Measurements from ENCODE around the gene SHISA6.

The SHISA6 gene

DNA sequence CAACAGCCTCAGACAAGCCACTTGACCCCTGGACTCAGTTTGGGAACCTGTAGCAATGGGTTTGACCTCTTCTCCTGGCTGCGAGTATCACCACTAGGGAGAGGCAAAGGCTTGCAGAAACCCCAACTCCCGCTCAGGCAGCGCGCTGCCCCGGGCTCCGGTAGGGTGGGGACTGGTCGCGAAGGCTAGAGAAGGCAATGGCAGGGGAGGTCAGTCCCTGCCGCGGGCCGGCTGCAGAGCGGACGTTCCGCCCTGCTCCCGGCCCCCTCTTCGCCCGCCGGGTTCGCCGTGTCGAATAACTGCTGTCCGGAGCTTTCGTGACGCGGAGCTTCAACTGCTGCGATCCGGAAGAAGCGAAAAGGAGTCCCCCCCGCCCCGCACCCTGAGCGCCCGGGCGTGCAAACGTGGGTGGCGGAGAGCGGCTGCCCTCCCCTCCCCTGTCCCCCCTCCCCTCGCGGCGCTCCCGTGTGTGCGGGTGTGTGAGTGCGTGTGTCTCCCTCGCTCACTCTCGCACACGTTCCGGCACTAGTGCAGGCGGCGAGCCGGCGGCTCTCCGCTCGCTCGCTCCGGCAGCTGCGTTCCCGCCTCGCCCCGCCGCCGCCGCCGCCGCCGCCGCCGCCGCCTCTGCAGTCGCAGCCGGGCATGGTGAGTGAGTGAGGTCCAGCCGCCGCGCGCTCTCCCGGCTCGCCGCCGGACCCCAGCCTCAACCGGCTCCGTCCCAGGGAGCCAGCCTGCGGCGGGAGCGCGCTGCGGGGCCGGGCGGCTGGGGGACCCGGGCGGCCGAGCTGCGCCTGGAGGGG lies 772 bp upstream of the SHISA6 start:
- Histone ChIP-seq H3K27ac (ENCODE audit: low read depth, low read length) (no peak overlapping the region), H3K27me3 (ENCODE audit: control insufficient read depth in 1 of 2, insufficient read depth in 2 of 2, low read length in 2 of 2) (peaks cover 17 to 33% of the 10 kb centered on the region in 2 donors), H3K36me3 (ENCODE audit: insufficient read depth, low read length) (no peaks in the 10 kb centered on the region), H3K4me1 (ENCODE audit: insufficient read depth, low read length) (no peaks in the 10 kb centered on the region), H3K4me3 (ENCODE audit: low read depth in 1 of 2, low read length in 2 of 2) (peak overlapping the region in 1 of 2 donors; percentile 0), H3K9ac (ENCODE audit: low read length) (no peak overlapping the region), H3K9me3 (ENCODE audit: low read length) (no peaks in the 10 kb centered on the region)

DNA sequence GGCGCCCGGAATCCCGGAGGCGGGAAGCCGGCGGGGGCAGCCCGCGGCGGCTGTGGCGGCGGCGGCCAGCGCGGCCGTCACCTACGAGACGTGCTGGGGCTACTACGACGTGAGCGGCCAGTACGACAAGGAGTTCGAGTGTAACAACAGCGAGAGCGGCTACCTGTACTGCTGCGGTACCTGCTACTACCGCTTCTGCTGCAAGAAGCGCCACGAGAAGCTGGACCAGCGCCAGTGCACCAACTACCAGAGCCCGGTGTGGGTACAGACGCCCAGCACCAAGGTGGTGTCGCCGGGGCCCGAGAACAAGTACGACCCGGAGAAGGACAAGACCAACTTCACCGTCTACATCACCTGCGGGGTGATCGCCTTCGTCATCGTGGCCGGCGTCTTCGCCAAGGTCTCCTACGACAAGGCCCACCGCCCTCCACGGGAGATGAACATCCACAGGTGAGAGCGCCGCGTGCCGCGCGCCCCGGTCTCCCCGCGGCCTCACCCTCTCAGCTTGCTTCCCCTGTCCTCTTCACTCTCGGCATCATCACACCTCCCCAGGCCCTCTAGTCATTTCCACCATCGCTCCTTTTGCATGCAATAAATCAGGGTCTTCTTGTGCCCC lies 706 bp downstream of the SHISA6 start:
- Histone ChIP-seq H3K27ac (ENCODE audit: low read depth, low read length) (no peak overlapping the region), H3K9me3 (ENCODE audit: low read length) (no peaks in the 10 kb centered on the region), H3K9ac (ENCODE audit: low read length) (no peak overlapping the region), H3K36me3 (ENCODE audit: insufficient read depth, low read length) (no peaks in the 10 kb centered on the region), H3K4me3 (ENCODE audit: low read depth in 1 of 2, low read length in 2 of 2) (no peak overlapping the region), H3K27me3 (ENCODE audit: control insufficient read depth in 1 of 2, insufficient read depth in 2 of 2, low read length in 2 of 2) (peaks cover 17 to 33% of the 10 kb centered on the region in 2 donors), H3K4me1 (ENCODE audit: insufficient read depth, low read length) (no peaks in the 10 kb centered on the region)

DNA sequence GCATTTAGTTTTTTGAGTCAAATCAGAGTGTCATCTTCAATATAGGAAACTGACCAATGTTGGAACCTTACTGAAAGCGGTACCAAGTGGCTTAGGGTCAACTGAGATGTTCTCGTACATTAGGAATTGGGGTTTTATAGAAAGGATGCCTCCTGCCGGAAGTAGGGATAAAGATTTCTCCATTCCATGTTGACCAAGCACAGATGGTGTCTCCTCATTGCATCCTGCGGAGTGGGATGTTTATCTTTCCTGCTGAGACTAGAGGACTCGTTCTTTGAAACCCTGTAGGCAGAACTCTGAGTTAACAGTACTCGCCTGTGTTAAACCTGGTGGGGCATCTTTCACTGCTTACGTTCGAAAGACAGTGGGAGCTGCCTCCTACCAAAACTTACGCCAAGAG lies 1.4 kb downstream of the SHISA6 start:
- peaks cover 17 to 33% of the 10 kb centered on the region in 2 donors for H3K27me3 ChIP-seq (ENCODE audit: control insufficient read depth in 1 of 2, insufficient read depth in 2 of 2, low read length in 2 of 2)

DNA sequence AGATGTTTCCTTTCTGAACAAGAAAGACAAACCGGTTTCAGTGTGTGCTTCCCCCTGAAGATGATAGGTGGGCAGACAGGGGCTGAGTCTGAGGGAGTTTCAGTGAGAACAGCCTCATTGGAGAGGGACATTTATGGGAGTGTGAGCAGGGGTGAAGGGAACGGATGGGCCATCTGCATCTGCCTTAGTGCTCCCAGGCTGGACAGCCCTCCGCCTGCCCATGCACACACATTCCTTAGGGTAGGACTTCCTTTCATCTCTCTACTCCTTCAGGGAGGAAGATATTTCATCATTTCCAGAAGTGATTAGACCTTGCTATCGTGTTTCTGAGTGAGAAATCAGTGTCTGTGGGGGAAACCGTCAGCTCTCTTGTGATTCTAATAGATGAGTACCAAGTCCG lies 3.8 kb downstream of the SHISA6 start:
- H3K9me3 ChIP-seq (ENCODE audit: low read length) = no peaks in the 10 kb centered on the region
- H3K27me3 ChIP-seq (ENCODE audit: control insufficient read depth in 1 of 2, insufficient read depth in 2 of 2, low read length in 2 of 2) = peaks cover 11 to 22% of the 10 kb centered on the region in 2 donors
- H3K4me3 ChIP-seq (ENCODE audit: low read depth in 1 of 2, low read length in 2 of 2) = no peak overlapping the region
- H3K4me1 ChIP-seq (ENCODE audit: insufficient read depth, low read length) = no peaks in the 10 kb centered on the region
- no peak overlapping the region for H3K27ac ChIP-seq (ENCODE audit: low read depth, low read length)
- H3K36me3 ChIP-seq (ENCODE audit: insufficient read depth, low read length) = no peaks in the 10 kb centered on the region
- no peak overlapping the region for H3K9ac ChIP-seq (ENCODE audit: low read length)

More for the DNA sequence above, 1.4 kb downstream of the SHISA6 start:
- Histone ChIP-seq H3K9ac (ENCODE audit: low read length) (no peak overlapping the region), H3K27ac (ENCODE audit: low read depth, low read length) (no peak overlapping the region), H3K4me1 (ENCODE audit: insufficient read depth, low read length) (no peaks in the 10 kb centered on the region), H3K4me3 (ENCODE audit: low read depth in 1 of 2, low read length in 2 of 2) (no peak overlapping the region), H3K36me3 (ENCODE audit: insufficient read depth, low read length) (no peaks in the 10 kb centered on the region), H3K9me3 (ENCODE audit: low read length) (no peaks in the 10 kb centered on the region)

DNA sequence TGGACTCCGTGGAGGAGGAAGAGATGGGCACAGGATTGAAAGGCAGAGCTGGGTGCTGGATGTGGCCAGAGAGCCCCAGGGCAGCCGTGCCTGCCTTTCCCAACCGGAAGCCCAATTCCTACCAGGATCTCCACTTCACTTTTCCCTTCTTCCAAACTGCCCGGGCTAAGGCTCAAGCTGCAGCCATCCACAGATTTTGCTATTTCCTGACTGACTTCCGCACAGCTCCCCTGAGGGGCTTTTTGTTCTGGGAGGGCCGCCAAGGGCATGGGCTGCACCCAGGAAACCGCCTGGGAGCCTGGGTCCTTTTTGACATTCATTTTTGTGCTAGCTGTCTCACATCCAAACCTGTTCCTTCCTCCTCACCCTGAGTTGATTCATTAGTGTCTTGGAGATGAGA lies 4.2 kb downstream of the SHISA6 start:
- no peaks in the 10 kb centered on the region for H3K36me3 ChIP-seq (ENCODE audit: insufficient read depth, low read length)
- no peaks in the 10 kb centered on the region for H3K4me1 ChIP-seq (ENCODE audit: insufficient read depth, low read length)
- H3K4me3 ChIP-seq (ENCODE audit: low read depth in 1 of 2, low read length in 2 of 2) = no peak overlapping the region
- no peak overlapping the region for H3K9ac ChIP-seq (ENCODE audit: low read length)
- H3K27ac ChIP-seq (ENCODE audit: low read depth, low read length) = no peak overlapping the region
- H3K27me3 ChIP-seq (ENCODE audit: control insufficient read depth in 1 of 2, insufficient read depth in 2 of 2, low read length in 2 of 2) = peaks cover 11 to 18% of the 10 kb centered on the region in 2 donors
- H3K9me3 ChIP-seq (ENCODE audit: low read length) = no peaks in the 10 kb centered on the region

DNA sequence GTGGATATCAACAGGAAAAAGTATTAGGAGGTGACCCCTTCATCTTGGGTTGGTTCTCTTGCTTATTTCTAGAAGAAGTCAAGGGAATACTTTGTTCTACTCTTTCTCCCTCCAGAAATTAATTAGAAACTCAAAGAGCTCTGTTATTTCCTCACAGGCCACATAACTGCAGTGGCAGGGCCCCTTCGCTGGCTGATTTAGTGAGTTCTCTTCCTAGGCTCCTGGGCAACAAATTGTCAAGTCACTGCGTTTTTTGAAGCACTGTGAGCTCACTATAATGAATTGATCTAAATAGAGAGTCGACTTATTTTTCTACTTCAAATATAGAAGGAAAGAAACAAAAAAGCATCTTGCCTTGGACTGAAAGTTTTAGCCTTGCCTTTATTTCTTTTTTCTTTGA lies 4.8 kb downstream of the SHISA6 start:
- H3K27ac ChIP-seq (ENCODE audit: low read depth, low read length) = no peak overlapping the region
- H3K9me3 ChIP-seq (ENCODE audit: low read length) = no peaks in the 10 kb centered on the region

DNA sequence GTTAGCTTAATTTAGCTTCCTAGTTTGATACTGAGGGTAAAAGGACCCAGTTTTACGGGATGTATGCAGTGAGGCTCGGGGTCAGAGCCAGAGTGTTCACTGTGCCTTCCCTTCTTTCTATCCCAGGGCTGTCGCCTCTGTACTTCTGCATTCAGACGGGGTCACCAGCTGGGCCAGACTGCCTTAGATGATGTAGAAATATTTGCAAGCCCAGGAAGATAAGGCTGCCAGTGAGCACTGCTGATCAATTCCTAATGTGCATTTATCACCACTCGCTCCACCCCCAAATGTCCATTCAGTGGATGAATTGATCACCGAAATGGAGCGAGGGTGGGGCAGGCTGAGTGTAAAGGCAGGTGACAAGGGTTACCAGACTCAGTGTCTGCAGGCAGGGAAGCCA lies 9.1 kb downstream of the SHISA6 start:
- Histone ChIP-seq H3K4me3 (ENCODE audit: low read depth in 1 of 2, low read length in 2 of 2) (no peak overlapping the region), H3K36me3 (ENCODE audit: insufficient read depth, low read length) (no peaks in the 10 kb centered on the region), H3K27ac (ENCODE audit: low read depth, low read length) (no peak overlapping the region), H3K9me3 (ENCODE audit: low read length) (no peaks in the 10 kb centered on the region), H3K9ac (ENCODE audit: low read length) (no peak overlapping the region), H3K4me1 (ENCODE audit: insufficient read depth, low read length) (no peaks in the 10 kb centered on the region), H3K27me3 (ENCODE audit: control insufficient read depth in 1 of 2, insufficient read depth in 2 of 2, low read length in 2 of 2) (no peaks in the 10 kb centered on the region)

More for the DNA sequence above, 4.8 kb downstream of the SHISA6 start:
- Histone ChIP-seq H3K36me3 (ENCODE audit: insufficient read depth, low read length) (no peaks in the 10 kb centered on the region), H3K9ac (ENCODE audit: low read length) (no peak overlapping the region), H3K4me1 (ENCODE audit: insufficient read depth, low read length) (no peaks in the 10 kb centered on the region), H3K27me3 (ENCODE audit: control insufficient read depth in 1 of 2, insufficient read depth in 2 of 2, low read length in 2 of 2) (peaks cover 11 to 16% of the 10 kb centered on the region in 2 donors), H3K4me3 (ENCODE audit: low read depth in 1 of 2, low read length in 2 of 2) (no peak overlapping the region)

DNA sequence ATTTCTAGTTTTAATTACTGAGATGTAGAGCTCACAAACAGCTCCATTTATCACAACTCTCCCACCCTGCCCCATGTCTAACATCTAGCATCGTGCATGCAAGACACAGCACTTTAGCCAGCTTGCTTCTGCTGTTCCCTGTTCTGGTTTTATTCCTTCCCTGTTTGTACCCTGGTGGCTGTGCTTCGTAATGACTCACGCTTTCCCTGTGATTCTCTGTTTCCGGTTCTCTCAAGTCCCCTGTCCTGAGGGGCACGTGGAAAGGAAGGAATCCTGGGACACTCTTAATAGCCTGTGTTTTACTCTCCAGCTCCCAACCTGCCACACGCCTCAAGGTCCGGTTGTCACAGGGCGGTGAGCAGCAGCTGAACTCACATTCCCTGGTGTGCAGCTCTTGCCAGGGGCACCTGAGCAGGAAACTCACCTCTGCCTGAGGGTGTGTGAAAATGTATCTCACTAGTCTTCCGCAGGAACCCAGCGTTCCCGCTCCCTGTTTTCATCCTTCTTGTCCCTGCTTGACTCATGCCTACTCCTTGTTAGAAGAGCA lies 10.6 kb downstream of the SHISA6 start:
- Histone ChIP-seq H3K4me1 (ENCODE audit: insufficient read depth, low read length) (no peaks in the 10 kb centered on the region), H3K36me3 (ENCODE audit: insufficient read depth, low read length) (no peaks in the 10 kb centered on the region), H3K9me3 (ENCODE audit: low read length) (no peaks in the 10 kb centered on the region), H3K4me3 (ENCODE audit: low read depth in 1 of 2, low read length in 2 of 2) (no peak overlapping the region), H3K27me3 (ENCODE audit: control insufficient read depth in 1 of 2, insufficient read depth in 2 of 2, low read length in 2 of 2) (no peaks in the 10 kb centered on the region), H3K27ac (ENCODE audit: low read depth, low read length) (no peak overlapping the region), H3K9ac (ENCODE audit: low read length) (no peak overlapping the region)

DNA sequence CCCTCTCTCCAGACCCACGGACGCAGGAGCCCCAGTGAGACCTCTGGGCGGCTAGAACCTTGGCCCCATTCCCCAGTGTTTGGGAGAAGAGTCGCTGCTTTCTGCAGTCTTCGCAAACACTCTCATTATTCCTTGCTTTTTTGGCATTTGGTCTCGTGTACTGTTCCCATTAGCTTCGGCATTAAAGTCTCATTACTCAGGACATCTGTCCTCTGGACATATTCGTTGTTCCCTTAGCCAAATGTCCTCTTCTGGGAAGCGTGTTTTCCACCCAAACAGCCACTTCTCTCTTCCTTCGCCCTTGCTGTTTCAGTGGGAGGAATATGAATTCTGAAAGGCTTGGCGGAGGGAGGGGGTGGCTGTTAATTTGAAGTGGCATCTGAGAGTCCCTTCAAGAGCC lies 11.1 kb downstream of the SHISA6 start:
- Histone ChIP-seq H3K36me3 (ENCODE audit: insufficient read depth, low read length) (no peaks in the 10 kb centered on the region), H3K9ac (ENCODE audit: low read length) (no peak overlapping the region), H3K4me3 (ENCODE audit: low read depth in 1 of 2, low read length in 2 of 2) (no peak overlapping the region), H3K9me3 (ENCODE audit: low read length) (no peaks in the 10 kb centered on the region), H3K27me3 (ENCODE audit: control insufficient read depth in 1 of 2, insufficient read depth in 2 of 2, low read length in 2 of 2) (no peaks in the 10 kb centered on the region), H3K4me1 (ENCODE audit: insufficient read depth, low read length) (no peaks in the 10 kb centered on the region), H3K27ac (ENCODE audit: low read depth, low read length) (no peak overlapping the region)

DNA sequence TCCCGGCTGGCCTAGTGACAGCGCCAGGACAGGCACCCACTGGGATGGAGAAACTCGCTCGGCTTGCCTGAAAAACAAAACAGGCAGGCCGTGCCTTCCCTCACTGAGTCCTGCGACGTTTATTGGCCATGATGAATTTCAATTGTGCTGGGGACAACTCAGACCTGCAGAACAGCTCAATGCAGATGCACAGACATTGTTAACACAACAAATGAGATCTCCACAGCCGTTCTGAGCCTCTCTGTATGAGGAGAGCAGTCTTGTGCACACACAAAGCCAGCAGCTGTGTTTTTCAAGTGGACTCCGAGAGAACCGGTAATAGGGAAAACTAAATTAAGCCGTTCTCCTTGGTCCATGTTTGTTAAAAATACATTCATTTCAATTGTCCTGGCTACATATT lies 15.9 kb downstream of the SHISA6 start:
- no peak overlapping the region for H3K27ac ChIP-seq (ENCODE audit: low read depth, low read length)
- H3K27me3 ChIP-seq (ENCODE audit: control insufficient read depth in 1 of 2, insufficient read depth in 2 of 2, low read length in 2 of 2) = no peaks in the 10 kb centered on the region
- H3K36me3 ChIP-seq (ENCODE audit: insufficient read depth, low read length) = no peaks in the 10 kb centered on the region
- no peak overlapping the region for H3K4me3 ChIP-seq (ENCODE audit: low read depth in 1 of 2, low read length in 2 of 2)
- H3K9me3 ChIP-seq (ENCODE audit: low read length) = no peaks in the 10 kb centered on the region
- H3K9ac ChIP-seq (ENCODE audit: low read length) = no peak overlapping the region
- no peaks in the 10 kb centered on the region for H3K4me1 ChIP-seq (ENCODE audit: insufficient read depth, low read length)

DNA sequence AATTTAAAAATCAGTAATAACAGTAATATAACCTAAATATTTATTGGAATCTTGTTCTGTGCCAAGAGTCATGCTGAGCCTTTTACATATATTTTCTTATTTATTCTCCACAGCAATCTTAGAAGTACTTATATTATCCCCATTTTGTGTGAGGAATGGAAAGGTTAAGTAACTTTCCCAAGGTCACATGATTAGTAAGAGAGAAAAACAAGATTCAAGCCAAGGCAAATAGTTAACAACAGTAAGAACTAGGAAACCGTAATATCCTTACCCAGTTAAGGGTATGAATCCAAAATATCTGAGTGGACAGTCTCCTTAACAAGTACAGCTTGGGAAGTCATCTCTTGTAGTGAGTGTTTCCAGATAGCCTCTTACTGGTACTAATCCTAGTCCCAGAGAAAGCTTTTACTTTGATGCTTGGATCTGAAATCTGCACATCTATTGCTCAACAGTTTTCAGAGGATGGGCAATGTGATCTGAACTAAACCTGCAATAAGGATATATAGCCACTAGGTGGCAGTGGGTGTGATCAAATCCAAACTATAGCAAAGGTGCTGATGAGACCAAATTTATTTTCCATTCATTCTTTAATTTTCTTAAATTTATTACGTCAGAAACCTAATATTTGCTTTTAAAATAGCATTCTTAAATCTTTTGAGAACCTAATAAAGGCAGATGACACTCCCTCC lies 23.3 kb downstream of the SHISA6 start:
- H3K9me3 ChIP-seq (ENCODE audit: low read length) = peaks cover 3% of the 10 kb centered on the region
- H3K4me1 ChIP-seq (ENCODE audit: insufficient read depth, low read length) = no peaks in the 10 kb centered on the region
- no peak overlapping the region for H3K27ac ChIP-seq (ENCODE audit: low read depth, low read length)
- no peaks in the 10 kb centered on the region for H3K27me3 ChIP-seq (ENCODE audit: control insufficient read depth in 1 of 2, insufficient read depth in 2 of 2, low read length in 2 of 2)
- H3K36me3 ChIP-seq (ENCODE audit: insufficient read depth, low read length) = no peaks in the 10 kb centered on the region
- H3K4me3 ChIP-seq (ENCODE audit: low read depth in 1 of 2, low read length in 2 of 2) = no peak overlapping the region
- H3K9ac ChIP-seq (ENCODE audit: low read length) = no peak overlapping the region

Measured in muscle layer of colon (tissue), 2 donors.